Panc1 (cell line): ENCODE data around the gene DMRTA1. TPM values are rescaled to one million over a fixed set of nuclear protein-coding genes. Genes with fewer than 3 reads are reported as not detected.

Experiments
- ATAC-seq: fragments of 200-7000 bp; cut with Tn5 transposase; 2 replicates; pipeline ENCODE4 v1.9.1; 2020; ENCODE audit warnings: mild to moderate bottlenecking, moderate library complexity
- BruUV-seq: library from RNA; stranded (reverse); fragments of 400-500 nt; replicated peaks from 2 replicates; lab custom pipeline; 2021; lab: Mats Ljungman, UMichigan
- CTCF ChIA-PET: fragments of 300-600 bp; sonication (Branson Sonifier 250); formaldehyde crosslinking; loops from one replicate; lab custom pipeline; 2022; ENCODE audit warnings: antibody characterized with exemption; lab: Charles Lee
- POLR2A ChIA-PET: fragments of 300-600 bp; sonication (Branson Sonifier 250); formaldehyde crosslinking; loops from one replicate; lab custom pipeline; 2022; ENCODE audit warnings: antibody characterized with exemption; lab: Charles Lee
- DNase-seq: peaks from one replicate; pipeline ENCODE4 v3.0.0-alpha.2; 2010; ENCODE audit warnings: low read depth, low spot score
- H3K27ac ChIP-seq: 2 replicates; pipeline ENCODE4 v1.5.1; 2011; ENCODE audit warnings: mild to moderate bottlenecking, low read length, inconsistent platforms
- H3K27me3 ChIP-seq: fragments of 200-500 bp; sonication (Bioruptor generic); 2 replicates; pipeline ENCODE4 v1.6.0; 2014; ENCODE audit warnings: low read length, inconsistent platforms; ENCODE audit not compliant: control insufficient read depth, insufficient read depth
- H3K36me3 ChIP-seq: fragments of 200-500 bp; sonication (Bioruptor generic); 2 replicates; pipeline ENCODE4 v1.5.1; 2014; ENCODE audit warnings: inconsistent platforms, mild to moderate bottlenecking, low read length, moderate library complexity; ENCODE audit not compliant: control insufficient read depth, insufficient read depth
- H3K4me1 ChIP-seq: 2 replicates; pipeline ENCODE4 v1.5.1; 2011; ENCODE audit warnings: inconsistent platforms, mild to moderate bottlenecking, low read length, moderate library complexity; ENCODE audit not compliant: control insufficient read depth, insufficient read depth
- H3K4me3 ChIP-seq, 2 experiments: 2 replicates each; pipeline ENCODE4 v1.5.1; 2011 to 2012; ENCODE audit warnings: low read depth in 2 of 2, low read length in 2 of 2, mild to moderate bottlenecking in 2 of 2, inconsistent platforms in 1 of 2, moderate library complexity in 1 of 2
- H3K9me3 ChIP-seq: fragments of 200-500 bp; sonication (Bioruptor generic); 2 replicates; pipeline ENCODE4 v1.5.1; 2014; ENCODE audit warnings: low read depth, mild to moderate bottlenecking, inconsistent platforms, low read length, moderate library complexity; ENCODE audit not compliant: control insufficient read depth, insufficient read depth
- CTCF ChIP-seq: fragments of 450-650 bp; IDR thresholded peaks from 2 replicates; pipeline ENCODE4 v1.5.1; 2017; ENCODE audit warnings: mild to moderate bottlenecking
- POLR2AphosphoS5 ChIP-seq: IDR thresholded peaks from 2 replicates; pipeline ENCODE4 v1.6.1; 2012; ENCODE audit warnings: mild to moderate bottlenecking, low read depth, low read length, moderate library complexity
- SIN3A ChIP-seq: IDR thresholded peaks from 2 replicates; pipeline ENCODE4 v1.6.1; 2012; ENCODE audit warnings: low read depth, mild to moderate bottlenecking, low read length, moderate library complexity, borderline replicate concordance; ENCODE audit not compliant: insufficient read depth
- TCF7L2 ChIP-seq: IDR thresholded peaks from 2 replicates; pipeline ENCODE4 v1.6.1; 2011; ENCODE audit warnings: mild to moderate bottlenecking, low read depth, low read length, inconsistent platforms
- in situ Hi-C: cut with HindIII; loops from 2 replicates; pipeline ENCODE4 v1.10.0; 2016; ENCODE audit warnings: low sequenced_read_pairs, low pct_unique_long_range_greater_than_20kb
- intact Hi-C: fragments of 100-400 bp; cut with micrococcal nuclease; formaldehyde crosslinking; loops from one replicate; pipeline ENCODE4 v1.10.0; 2022; ENCODE audit not compliant: unreplicated experiment
- total RNA-seq: library from RNA; stranded (reverse); gene quantifications from one replicate; pipeline ENCODE4 v1.2.1, GENCODE V29; 2021; ENCODE audit not compliant: unreplicated experiment
- TF ChIP-seq, protein P1 (sequence below), 2 experiments: IDR thresholded peaks; 2 replicates each; pipeline ENCODE4 v1.6.1; 2011 to 2012; ENCODE audit warnings: low read depth in 2 of 2, control low read depth in 1 of 2, low read length in 1 of 2, mild to moderate bottlenecking in 1 of 2, moderate library complexity in 1 of 2; ENCODE audit not compliant: insufficient read depth in 1 of 2

DMRTA1 gene
- total RNA-seq, 1 experiment from 2014 or later = 1.8 TPM

DNA sequence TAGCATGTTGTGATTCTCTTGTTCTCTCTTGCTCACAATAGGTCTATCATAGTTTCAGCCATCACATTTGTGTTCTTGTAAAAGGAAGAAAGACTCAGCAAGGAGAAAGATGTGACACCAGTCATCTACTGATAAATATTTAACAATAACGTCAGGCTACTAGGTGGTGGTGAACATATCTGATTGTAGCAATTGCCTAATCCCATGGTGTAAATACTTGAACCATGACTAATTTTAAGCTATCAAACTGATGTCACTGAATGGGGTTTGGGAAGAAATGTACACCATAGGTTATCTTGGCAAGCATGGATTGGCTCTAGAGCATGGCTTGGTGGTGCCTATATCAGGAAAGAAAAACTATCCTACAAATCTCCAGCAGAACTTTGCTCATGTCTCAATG, 16.6 kb downstream of the DMRTA1 start:
- no peaks in the 10 kb centered on the region for H3K27me3 ChIP-seq
- H3K36me3 ChIP-seq = no peaks in the 10 kb centered on the region
- in situ Hi-C loops (no loop called here), intact Hi-C loops (no loop called here)
- ChIA-PET CTCF (no interaction called here), POLR2A (no interaction called here)
- no peaks in the 10 kb centered on the region for H3K4me1 ChIP-seq
- TF ChIP-seq, protein P1, sequence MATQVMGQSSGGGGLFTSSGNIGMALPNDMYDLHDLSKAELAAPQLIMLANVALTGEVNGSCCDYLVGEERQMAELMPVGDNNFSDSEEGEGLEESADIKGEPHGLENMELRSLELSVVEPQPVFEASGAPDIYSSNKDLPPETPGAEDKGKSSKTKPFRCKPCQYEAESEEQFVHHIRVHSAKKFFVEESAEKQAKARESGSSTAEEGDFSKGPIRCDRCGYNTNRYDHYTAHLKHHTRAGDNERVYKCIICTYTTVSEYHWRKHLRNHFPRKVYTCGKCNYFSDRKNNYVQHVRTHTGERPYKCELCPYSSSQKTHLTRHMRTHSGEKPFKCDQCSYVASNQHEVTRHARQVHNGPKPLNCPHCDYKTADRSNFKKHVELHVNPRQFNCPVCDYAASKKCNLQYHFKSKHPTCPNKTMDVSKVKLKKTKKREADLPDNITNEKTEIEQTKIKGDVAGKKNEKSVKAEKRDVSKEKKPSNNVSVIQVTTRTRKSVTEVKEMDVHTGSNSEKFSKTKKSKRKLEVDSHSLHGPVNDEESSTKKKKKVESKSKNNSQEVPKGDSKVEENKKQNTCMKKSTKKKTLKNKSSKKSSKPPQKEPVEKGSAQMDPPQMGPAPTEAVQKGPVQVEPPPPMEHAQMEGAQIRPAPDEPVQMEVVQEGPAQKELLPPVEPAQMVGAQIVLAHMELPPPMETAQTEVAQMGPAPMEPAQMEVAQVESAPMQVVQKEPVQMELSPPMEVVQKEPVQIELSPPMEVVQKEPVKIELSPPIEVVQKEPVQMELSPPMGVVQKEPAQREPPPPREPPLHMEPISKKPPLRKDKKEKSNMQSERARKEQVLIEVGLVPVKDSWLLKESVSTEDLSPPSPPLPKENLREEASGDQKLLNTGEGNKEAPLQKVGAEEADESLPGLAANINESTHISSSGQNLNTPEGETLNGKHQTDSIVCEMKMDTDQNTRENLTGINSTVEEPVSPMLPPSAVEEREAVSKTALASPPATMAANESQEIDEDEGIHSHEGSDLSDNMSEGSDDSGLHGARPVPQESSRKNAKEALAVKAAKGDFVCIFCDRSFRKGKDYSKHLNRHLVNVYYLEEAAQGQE (IDR thresholded peaks at IDR 0.05; ENCODE audit: insufficient read depth in 1 of 2, low read depth in 2 of 2, low read length in 1 of 2) = no peak
- TF ChIP-seq SIN3A (no peak), CTCF (no peak), TCF7L2 (no peak), POLR2AphosphoS5 (no peak)
- no peak for DNase-seq
- no peak for ATAC-seq
- H3K9me3 ChIP-seq = no peaks in the 10 kb centered on the region
- no peak overlapping the region for H3K27ac ChIP-seq
- no TSS peak for BruUV-seq
- no peak overlapping the region for H3K4me3 ChIP-seq

DNA sequence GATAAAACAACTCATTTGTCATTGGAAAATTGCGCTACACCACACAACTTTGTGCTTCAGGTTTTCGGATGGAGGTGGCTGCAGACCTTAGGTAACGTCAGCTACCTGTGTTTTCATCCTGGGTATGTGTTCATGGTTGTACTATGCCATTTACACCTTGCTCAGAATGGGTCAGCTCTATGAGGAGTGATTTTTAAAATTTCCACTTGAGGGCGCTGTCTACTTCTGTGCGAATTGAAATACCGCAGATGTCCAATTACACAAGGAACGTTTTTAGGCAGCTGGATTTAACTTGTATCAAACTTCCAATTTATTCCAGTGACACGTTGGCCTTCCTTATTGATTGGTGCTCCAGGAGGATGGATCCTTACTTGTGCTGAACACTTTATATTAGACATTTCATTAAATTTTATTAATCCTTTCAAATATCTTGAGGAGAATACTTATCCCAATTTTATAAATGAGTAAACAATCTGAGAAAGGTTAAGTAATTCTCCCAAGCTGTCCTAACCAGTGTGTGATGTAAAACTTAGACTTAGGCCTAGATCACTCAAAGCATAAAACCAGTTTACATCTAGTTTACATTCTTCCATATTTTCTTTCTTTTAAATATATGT, 23.4 kb downstream of the DMRTA1 start:
- no peak for DNase-seq
- in situ Hi-C loops = no loop called here
- intact Hi-C loops = no loop called here
- Histone ChIP-seq H3K36me3 (no peaks in the 10 kb centered on the region), H3K27me3 (no peaks in the 10 kb centered on the region), H3K9me3 (no peaks in the 10 kb centered on the region), H3K4me1 (no peaks in the 10 kb centered on the region), H3K4me3 (no peak overlapping the region), H3K27ac (no peak overlapping the region)
- ChIA-PET CTCF (no interaction called here), POLR2A (no interaction called here)
- no TSS peak for BruUV-seq
- ATAC-seq = no peak
- TF ChIP-seq CTCF (peak; percentile 65), SIN3A (no peak)
